Endothelial cell of umbilical vein (primary cell): ENCODE results near the gene NMU. TPM values are rescaled to one million over a fixed set of nuclear protein-coding genes. Genes with fewer than 3 reads are reported as not detected.

ENCODE experiments used
- BruUV-seq: library from RNA; stranded (reverse); fragments of 400-500 nt; replicated peaks from 2 replicates; lab custom pipeline; 2021; lab: Mats Ljungman, UMichigan
- CTCF ChIA-PET: fragments of 300-600, 350-600 bp; sonication (Branson Sonifier 250); formaldehyde crosslinking; loops from one replicate; lab custom pipeline; 2021; ENCODE audit warnings: antibody characterized with exemption, inconsistent platforms; lab: Charles Lee
- POLR2A ChIA-PET: fragments of 300-600, 350-600 bp; sonication (Branson Sonifier 250); formaldehyde crosslinking; loops from one replicate; lab custom pipeline; 2021; ENCODE audit warnings: antibody characterized with exemption, inconsistent platforms; lab: Charles Lee
- DNase-seq: peaks from one replicate; pipeline ENCODE4 v3.0.0-alpha.2; 2011; ENCODE audit warnings: low read depth, low spot score
- FAIRE-seq: peaks from 2 replicates; lab custom pipeline; 2011; peaks lifted over from hg19 to GRCh38; lab: Jason Lieb, UNC
- H2AFZ ChIP-seq: 2 replicates; pipeline ENCODE4 v1.6.0; 2012; ENCODE audit warnings: low read depth, low read length, control low read depth, inconsistent platforms
- H3K27ac ChIP-seq: 2 replicates; pipeline ENCODE4 v1.5.1; 2011; ENCODE audit warnings: low read depth, mild to moderate bottlenecking, control low read depth, low read length, moderate library complexity; ENCODE audit not compliant: insufficient read depth
- H3K27me3 ChIP-seq, 2 experiments: 2 replicates each; pipeline versions ENCODE4 v1.6.0 to v1.6.1; 2011; ENCODE audit warnings: low read length in 2 of 2, mixed read lengths in 1 of 2; ENCODE audit not compliant: control insufficient read depth in 2 of 2, insufficient read depth in 2 of 2
- H3K36me3 ChIP-seq, 2 experiments: 2 replicates in 1 of 2; 3 replicates in 1 of 2; pipeline ENCODE4 v1.5.1; 2011; ENCODE audit warnings: low read length in 2 of 2, mild to moderate bottlenecking in 1 of 2, moderate library complexity in 1 of 2; ENCODE audit not compliant: control insufficient read depth in 2 of 2, insufficient read depth in 2 of 2; ENCODE audit errors: extremely low read depth in 1 of 2
- H3K4me1 ChIP-seq: 3 replicates; pipeline ENCODE4 v1.5.1; 2011; ENCODE audit warnings: mild to moderate bottlenecking, low read length; ENCODE audit not compliant: control insufficient read depth, insufficient read depth; ENCODE audit errors: extremely low read depth
- H3K4me2 ChIP-seq: 2 replicates; pipeline ENCODE4 v1.6.1; 2011; ENCODE audit warnings: low read length, control low read depth, mixed read lengths; ENCODE audit not compliant: insufficient read depth
- H3K4me3 ChIP-seq, 3 experiments: fragments of 200-600 bp in 1 of 3; sonication (generic), shearing (Covaris generic) in 1 of 3; replicated peaks in 1 of 3; 2 replicates each; pipeline ENCODE4 v1.5.1; 2011 to 2016; ENCODE audit warnings: control low read depth in 3 of 3, low read length in 3 of 3, mild to moderate bottlenecking in 2 of 3, inconsistent platforms in 1 of 3, low read depth in 1 of 3, moderate library complexity in 1 of 3; ENCODE audit not compliant: insufficient read depth in 1 of 3
- H3K79me2 ChIP-seq: 2 replicates; pipeline ENCODE4 v1.6.0; 2012; ENCODE audit warnings: low read length, inconsistent platforms; ENCODE audit not compliant: control insufficient read depth, insufficient read depth
- H3K9ac ChIP-seq: replicated peaks from 2 replicates; pipeline ENCODE3; 2011; ENCODE audit warnings: low read length, control low read depth; ENCODE audit not compliant: insufficient read depth; ENCODE audit errors: extremely low read depth
- H3K9me1 ChIP-seq: replicated peaks from 3 replicates; pipeline ENCODE4 v1.6.0; 2011; ENCODE audit warnings: mild to moderate bottlenecking, low read length; ENCODE audit not compliant: control insufficient read depth, insufficient read depth; ENCODE audit errors: extremely low read depth
- H3K9me3 ChIP-seq: replicated peaks from 2 replicates; pipeline ENCODE4 v1.5.1; 2012; ENCODE audit warnings: low read length, inconsistent platforms; ENCODE audit not compliant: control insufficient read depth, insufficient read depth
- H4K20me1 ChIP-seq: replicated peaks from 2 replicates; pipeline ENCODE3; 2011; ENCODE audit warnings: mild to moderate bottlenecking, low read length; ENCODE audit not compliant: control insufficient read depth, insufficient read depth; ENCODE audit errors: extremely low read depth
- EZH2 ChIP-seq: IDR thresholded peaks from 2 replicates; pipeline ENCODE4 v1.6.1; 2012; ENCODE audit warnings: borderline replicate concordance, low read depth, mild to moderate bottlenecking, moderate library complexity, low read length, inconsistent platforms; ENCODE audit not compliant: severe bottlenecking
- FOS ChIP-seq: IDR thresholded peaks from 2 replicates; pipeline ENCODE4 v1.6.1; 2011; ENCODE audit warnings: mild to moderate bottlenecking, low read length, moderate library complexity, borderline replicate concordance; ENCODE audit not compliant: insufficient read depth
- GATA2 ChIP-seq: IDR thresholded peaks from 2 replicates; pipeline ENCODE4 v1.7.0; 2011; ENCODE audit warnings: low read depth, mild to moderate bottlenecking, moderate library complexity, mixed read lengths, low read length; ENCODE audit not compliant: insufficient read length, insufficient read depth
- JUN ChIP-seq: IDR thresholded peaks from 2 replicates; pipeline ENCODE4 v1.6.1; 2011; ENCODE audit warnings: borderline replicate concordance, low read depth; ENCODE audit not compliant: insufficient read length, insufficient read depth
- MAX ChIP-seq: IDR thresholded peaks from 2 replicates; pipeline ENCODE4 v1.6.1; 2011; ENCODE audit not compliant: insufficient read depth, insufficient read length
- MYC ChIP-seq: IDR thresholded peaks from one replicate; pipeline ENCODE4 v1.6.1; 2011; ENCODE audit warnings: mild to moderate bottlenecking, low read depth, low read length
- POLR2A ChIP-seq: IDR thresholded peaks from 2 replicates; pipeline ENCODE4 v1.6.1; 2012; ENCODE audit warnings: low read depth, mild to moderate bottlenecking, control low read depth, low read length
- POLR2AphosphoS5 ChIP-seq: IDR thresholded peaks from 2 replicates; pipeline ENCODE4 v1.6.1; 2012; ENCODE audit warnings: low read depth, mild to moderate bottlenecking, control low read depth, low read length, moderate library complexity; ENCODE audit not compliant: insufficient read depth
- dilution Hi-C: fragments of 300-500 bp; cut with MboI; formaldehyde crosslinking; loops from one replicate; pipeline ENCODE4 v1.15.0; 2019; ENCODE audit warnings: low sequenced_read_pairs; ENCODE audit not compliant: extremely low pct_ligation_motif_present
- intact Hi-C: fragments of 100-400 bp; cut with micrococcal nuclease; formaldehyde crosslinking; loops from one replicate; pipeline ENCODE4 v1.10.0; 2022
- polyA plus RNA-seq, 4 experiments: library from polyadenylated mRNA; depleted of rRNA in 3 of 4; stranded (reverse) in 3 of 4; unstranded in 1 of 4; fragments of >200 nt; gene quantifications; 2 replicates each; pipeline versions ENCODE4 v1.2.1 to v1.2.3, GENCODE V29; 2011 to 2012; ENCODE audit warnings: missing spikeins in 1 of 4
- total RNA-seq: library from RNA; stranded (reverse); gene quantifications from 2 replicates; pipeline ENCODE4 v1.2.3, GENCODE V29; 2021
- TF ChIP-seq, protein P1 (sequence below), 2 donors: IDR thresholded peaks; 1 replicate in 1 of 2; 2 replicates in 1 of 2; pipeline ENCODE4 v1.5.1; 2011; ENCODE audit warnings: low read length in 2 of 2, mild to moderate bottlenecking in 2 of 2, moderate library complexity in 2 of 2, control low read depth in 1 of 2, inconsistent platforms in 1 of 2, low read depth in 1 of 2; ENCODE audit not compliant: insufficient read depth in 1 of 2; ENCODE audit errors: extremely low read depth in 1 of 2

The NMU gene
- total and polyA plus RNA-seq, 2 donors (not counting 3 experiments of a cell fraction or from before 2014, with no cell fraction given) = 1.4 to 3.7 TPM

DNA sequence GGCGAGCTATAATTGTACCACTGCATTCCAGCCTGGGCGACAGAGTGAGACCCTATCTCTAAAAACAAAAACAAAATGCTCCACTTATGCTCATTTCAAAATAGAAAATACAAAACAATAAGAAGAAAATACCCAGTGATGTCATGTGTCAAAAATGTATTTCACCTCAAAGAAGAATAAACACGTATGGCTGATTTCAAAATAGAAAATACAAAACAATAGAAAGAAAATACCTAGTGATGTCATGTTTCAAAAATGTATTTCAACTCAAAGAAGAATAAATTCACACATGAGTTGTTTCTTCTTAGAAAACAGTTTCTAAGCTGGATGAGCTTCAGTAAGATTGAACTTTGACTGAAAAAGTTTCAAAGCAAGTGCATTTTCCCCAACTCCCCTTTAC, 23.8 kb downstream of the NMU start:
- Histone ChIP-seq H3K9me1 (no peaks in the 10 kb centered on the region), H3K36me3 (no peaks in the 10 kb centered on the region), H3K79me2 (no peaks in the 10 kb centered on the region), H4K20me1 (no peaks in the 10 kb centered on the region), H3K4me3 (no peak overlapping the region), H3K4me1 (no peaks in the 10 kb centered on the region), H3K4me2 (no peak overlapping the region), H3K9me3 (no peaks in the 10 kb centered on the region), H3K9ac (no peak overlapping the region), H3K27ac (no peak overlapping the region), H2AFZ (no peak overlapping the region), H3K27me3 (no peaks in the 10 kb centered on the region)
- POLR2A ChIA-PET = no interaction called here
- no peak for FAIRE-seq
- no TSS peak for BruUV-seq
- no peak for DNase-seq
- TF ChIP-seq JUN (peak; percentile 55), GATA2 (no peak)
- intact Hi-C loops = no loop called here
- CTCF ChIA-PET = no interaction called here
- dilution Hi-C loops = no loop called here

DNA sequence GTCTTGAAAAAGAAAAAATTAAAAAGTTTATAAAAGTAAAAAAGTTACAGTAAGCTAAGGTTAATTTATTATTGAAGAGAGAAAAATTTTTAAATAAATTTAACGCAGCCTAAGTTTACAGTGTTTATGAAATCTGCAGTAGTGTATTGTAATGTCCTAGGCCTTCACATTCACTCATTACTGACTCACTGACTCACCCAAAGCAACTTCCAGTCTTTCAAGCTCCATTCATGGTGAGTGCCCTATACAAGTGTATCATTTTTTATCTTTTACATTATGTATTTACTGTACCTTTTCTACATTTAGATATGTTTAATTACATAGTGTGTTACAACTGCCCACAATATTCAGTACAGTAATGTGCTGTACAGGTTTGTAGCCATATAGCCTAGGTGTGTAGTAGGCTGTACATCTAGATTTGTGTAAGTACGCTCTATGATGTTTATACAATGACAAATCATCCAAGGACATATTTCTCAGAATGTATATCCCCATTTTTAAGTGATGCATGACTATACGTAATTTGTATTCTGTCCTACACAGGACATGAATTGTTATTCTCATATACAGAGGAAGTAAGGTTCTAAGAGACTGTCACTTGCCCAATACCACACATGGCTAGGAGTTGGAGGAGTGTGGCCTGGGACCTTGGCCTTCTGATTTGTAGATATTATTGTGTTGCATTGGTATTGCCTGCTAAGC, 24.6 kb downstream of the NMU start:
- dilution Hi-C loops = no loop called here
- POLR2A ChIA-PET = no interaction called here
- intact Hi-C loops = no loop called here
- no peak for DNase-seq
- CTCF ChIA-PET = interaction anchor here (1.0 kb wide), 1 partner anchor 10 kb away, joined by 3 read pairs; no protein-coding TSS in a partner anchor
- no peaks in the 10 kb centered on the region for H4K20me1 ChIP-seq
- H3K9me3 ChIP-seq = no peaks in the 10 kb centered on the region
- TF ChIP-seq EZH2 (no peak), POLR2A (no peak), JUN (no peak), MYC (no peak), MAX (no peak), POLR2AphosphoS5 (no peak), FOS (no peak), GATA2 (no peak)
- TF ChIP-seq, protein P1, sequence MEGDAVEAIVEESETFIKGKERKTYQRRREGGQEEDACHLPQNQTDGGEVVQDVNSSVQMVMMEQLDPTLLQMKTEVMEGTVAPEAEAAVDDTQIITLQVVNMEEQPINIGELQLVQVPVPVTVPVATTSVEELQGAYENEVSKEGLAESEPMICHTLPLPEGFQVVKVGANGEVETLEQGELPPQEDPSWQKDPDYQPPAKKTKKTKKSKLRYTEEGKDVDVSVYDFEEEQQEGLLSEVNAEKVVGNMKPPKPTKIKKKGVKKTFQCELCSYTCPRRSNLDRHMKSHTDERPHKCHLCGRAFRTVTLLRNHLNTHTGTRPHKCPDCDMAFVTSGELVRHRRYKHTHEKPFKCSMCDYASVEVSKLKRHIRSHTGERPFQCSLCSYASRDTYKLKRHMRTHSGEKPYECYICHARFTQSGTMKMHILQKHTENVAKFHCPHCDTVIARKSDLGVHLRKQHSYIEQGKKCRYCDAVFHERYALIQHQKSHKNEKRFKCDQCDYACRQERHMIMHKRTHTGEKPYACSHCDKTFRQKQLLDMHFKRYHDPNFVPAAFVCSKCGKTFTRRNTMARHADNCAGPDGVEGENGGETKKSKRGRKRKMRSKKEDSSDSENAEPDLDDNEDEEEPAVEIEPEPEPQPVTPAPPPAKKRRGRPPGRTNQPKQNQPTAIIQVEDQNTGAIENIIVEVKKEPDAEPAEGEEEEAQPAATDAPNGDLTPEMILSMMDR (IDR thresholded peaks at IDR 0.05; ENCODE audit: extremely low read depth in 1 of 2, insufficient read depth in 1 of 2, low read depth in 1 of 2, low read length in 2 of 2) = no peak
- no peaks in the 10 kb centered on the region for H3K27me3 ChIP-seq
- H3K9ac ChIP-seq = no peak overlapping the region
- H3K9me1 ChIP-seq = no peaks in the 10 kb centered on the region
- BruUV-seq = no TSS peak
- H3K4me3 ChIP-seq = no peak overlapping the region
- H2AFZ ChIP-seq = no peak overlapping the region
- H3K27ac ChIP-seq = no peak overlapping the region
- H3K4me2 ChIP-seq = no peak overlapping the region
- no peaks in the 10 kb centered on the region for H3K4me1 ChIP-seq
- H3K36me3 ChIP-seq = no peaks in the 10 kb centered on the region
- no peaks in the 10 kb centered on the region for H3K79me2 ChIP-seq
- FAIRE-seq = no peak
